Neural progenitor cell (in vitro differentiated cells): ENCODE results near the gene PPP2R5C. TPM values are rescaled to one million over a fixed set of nuclear protein-coding genes. Genes with fewer than 3 reads are reported as not detected.

Experiments
- DNase-seq: peaks from one replicate; pipeline ENCODE4 v3.0.0-alpha.2; 2016; ENCODE audit warnings: low spot score
- H2AFZ ChIP-seq: fragments of 200-600 bp; sonication (generic); replicated peaks from 2 replicates; pipeline ENCODE4 v1.6.1; 2016; ENCODE audit warnings: antibody characterized with exemption
- H3F3A ChIP-seq: fragments of 200-600 bp; sonication (generic); 2 replicates; pipeline ENCODE4 v1.6.1; 2016; ENCODE audit warnings: antibody characterized with exemption, low read depth
- H3K27ac ChIP-seq: fragments of 200-600 bp; sonication (generic); 2 replicates; pipeline ENCODE4 v1.5.1; 2016; ENCODE audit warnings: mild to moderate bottlenecking
- H3K27me3 ChIP-seq: fragments of 200-600 bp; sonication (generic); 2 replicates; pipeline ENCODE4 v1.6.1; 2016; ENCODE audit warnings: mild to moderate bottlenecking, moderate library complexity
- H3K36me3 ChIP-seq: fragments of 200-600 bp; sonication (generic); 2 replicates; pipeline ENCODE4 v1.5.1; 2016
- H3K4me1 ChIP-seq: fragments of 200-600 bp; sonication (generic); 2 replicates; pipeline ENCODE4 v1.6.1; 2016; ENCODE audit warnings: mixed run types
- H3K4me2 ChIP-seq: fragments of 200-600 bp; sonication (generic); 2 replicates; pipeline ENCODE4 v1.6.1; 2016
- H3K4me3 ChIP-seq: fragments of 200-600 bp; sonication (generic); 2 replicates; pipeline ENCODE4 v1.5.1; 2016
- H3K79me2 ChIP-seq: fragments of 200-600 bp; sonication (generic); 2 replicates; pipeline ENCODE4 v1.6.1; 2016; ENCODE audit warnings: low read depth
- H3K9ac ChIP-seq: fragments of 200-600 bp; sonication (generic); 2 replicates; pipeline ENCODE4 v1.6.1; 2016
- H3K9me3 ChIP-seq: fragments of 200-600 bp; sonication (generic); 2 replicates; pipeline ENCODE4 v1.5.1; 2016; ENCODE audit warnings: low read depth
- H4K20me1 ChIP-seq: fragments of 200-600 bp; sonication (generic); 2 replicates; pipeline ENCODE4 v1.6.1; 2016; ENCODE audit warnings: low read depth
- H3K27ac Mint-ChIP-seq: 3 replicates; pipeline ENCODE4 v1.8.0; 2021; ENCODE audit warnings: mixed read lengths
- H3K27me3 Mint-ChIP-seq: 2 replicates; pipeline ENCODE4 v1.8.0; 2022; ENCODE audit warnings: low read depth, mild to moderate bottlenecking, inconsistent platforms, moderate library complexity, mixed read lengths; ENCODE audit not compliant: insufficient read depth
- H3K36me3 Mint-ChIP-seq: 3 replicates; pipeline ENCODE4 v1.8.0; 2021; ENCODE audit warnings: mixed read lengths
- H3K4me1 Mint-ChIP-seq: 3 replicates; pipeline ENCODE4 v1.8.0; 2021; ENCODE audit warnings: mixed read lengths
- H3K4me3 Mint-ChIP-seq: 3 replicates; pipeline ENCODE4 v1.8.0; 2021; ENCODE audit warnings: mild to moderate bottlenecking, moderate library complexity, mixed read lengths
- H3K9me3 Mint-ChIP-seq: 3 replicates; pipeline ENCODE4 v1.8.0; 2020; ENCODE audit warnings: mixed read lengths
- EZH2 ChIP-seq: fragments of 200-600 bp; sonication (generic); IDR thresholded peaks from 2 replicates; pipeline ENCODE4 v1.6.1; 2017; ENCODE audit warnings: antibody characterized with exemption, mild to moderate bottlenecking, moderate library complexity
- EZH2phosphoT487 ChIP-seq: fragments of 200-600 bp; sonication (generic); IDR thresholded peaks from 2 replicates; pipeline ENCODE4 v1.6.1; 2017; ENCODE audit warnings: antibody characterized with exemption
- total RNA-seq: library from RNA; depleted of rRNA; stranded (reverse); fragments of >200 nt; gene quantifications from 2 replicates; pipeline ENCODE4 v1.2.3, GENCODE V29; 2015; ENCODE audit warnings: low replicate concordance
- TF ChIP-seq, protein P1 (sequence below): fragments of 200-600 bp; sonication (generic); IDR thresholded peaks from 2 replicates; pipeline ENCODE4 v1.5.1; 2017; ENCODE audit warnings: antibody characterized with exemption, mild to moderate bottlenecking

The PPP2R5C gene
- total RNA-seq, 1 donor from 2014 or later, result 183 TPM

DNA sequence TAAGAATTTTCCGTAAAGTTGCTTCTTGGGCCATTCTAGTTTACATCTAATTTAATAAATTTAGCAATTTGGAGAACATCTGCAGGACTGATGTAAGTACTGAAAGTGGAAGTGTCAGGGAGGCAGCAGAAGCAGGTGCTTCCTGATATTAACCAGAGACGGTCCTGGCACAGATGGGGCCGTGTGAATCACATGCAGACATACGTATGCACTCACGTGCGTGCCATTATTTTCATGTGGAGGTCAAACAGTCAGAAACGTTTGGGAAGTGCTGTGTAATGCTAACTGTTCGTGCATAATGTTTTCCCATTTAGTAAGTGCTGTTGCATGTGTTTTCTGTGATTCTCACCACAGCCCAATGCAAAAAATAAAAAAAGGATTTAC, 115.0 kb downstream of the PPP2R5C start:
- Mint-ChIP-seq H3K4me1 (peaks cover 16% of the 10 kb centered on the region), H3K27ac (no peak overlapping the region)

DNA sequence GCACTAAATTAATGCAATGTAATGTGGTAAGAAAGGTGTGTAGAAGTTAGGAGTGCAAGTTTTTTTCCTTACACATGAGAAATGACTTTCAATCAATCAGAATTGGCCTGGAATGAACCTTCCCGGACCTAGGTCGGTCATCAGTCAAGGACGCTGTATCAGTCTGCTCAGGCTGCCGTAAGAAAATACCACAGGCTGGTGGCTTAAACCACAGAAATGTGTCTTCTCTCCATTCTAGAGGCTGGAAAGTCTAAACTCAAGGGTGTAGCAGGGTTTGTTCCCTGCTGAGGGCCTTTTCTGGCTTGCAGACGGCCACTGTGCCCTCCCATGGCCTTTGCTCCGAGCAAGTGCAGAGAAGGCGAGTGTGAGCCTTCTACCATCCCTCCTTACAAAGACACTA, 116.3 kb downstream of the PPP2R5C start:
- Histone ChIP-seq H3K27me3 (no peaks in the 10 kb centered on the region), H3K4me1 (no peaks in the 10 kb centered on the region), H3K36me3 (no peaks in the 10 kb centered on the region), H3K4me2 (no peak overlapping the region), H3K9ac (no peak overlapping the region), H3K27ac (no peak overlapping the region), H3K79me2 (peaks cover 44% of the 10 kb centered on the region), H2AFZ (no peak overlapping the region), H3K4me3 (no peak overlapping the region), H4K20me1 (peaks cover 48% of the 10 kb centered on the region), H3K9me3 (no peaks in the 10 kb centered on the region), H3F3A (peaks cover 3% of the 10 kb centered on the region)
- Mint-ChIP-seq H3K4me1 (peaks cover 16% of the 10 kb centered on the region), H3K27ac (no peak overlapping the region), H3K9me3 (no peaks in the 10 kb centered on the region), H3K4me3 (no peak overlapping the region), H3K36me3 (peaks cover 10% of the 10 kb centered on the region), H3K27me3 (peaks cover 4% of the 10 kb centered on the region)
- TF ChIP-seq EZH2phosphoT487 (no peak), EZH2 (no peak)
- TF ChIP-seq, protein P1, sequence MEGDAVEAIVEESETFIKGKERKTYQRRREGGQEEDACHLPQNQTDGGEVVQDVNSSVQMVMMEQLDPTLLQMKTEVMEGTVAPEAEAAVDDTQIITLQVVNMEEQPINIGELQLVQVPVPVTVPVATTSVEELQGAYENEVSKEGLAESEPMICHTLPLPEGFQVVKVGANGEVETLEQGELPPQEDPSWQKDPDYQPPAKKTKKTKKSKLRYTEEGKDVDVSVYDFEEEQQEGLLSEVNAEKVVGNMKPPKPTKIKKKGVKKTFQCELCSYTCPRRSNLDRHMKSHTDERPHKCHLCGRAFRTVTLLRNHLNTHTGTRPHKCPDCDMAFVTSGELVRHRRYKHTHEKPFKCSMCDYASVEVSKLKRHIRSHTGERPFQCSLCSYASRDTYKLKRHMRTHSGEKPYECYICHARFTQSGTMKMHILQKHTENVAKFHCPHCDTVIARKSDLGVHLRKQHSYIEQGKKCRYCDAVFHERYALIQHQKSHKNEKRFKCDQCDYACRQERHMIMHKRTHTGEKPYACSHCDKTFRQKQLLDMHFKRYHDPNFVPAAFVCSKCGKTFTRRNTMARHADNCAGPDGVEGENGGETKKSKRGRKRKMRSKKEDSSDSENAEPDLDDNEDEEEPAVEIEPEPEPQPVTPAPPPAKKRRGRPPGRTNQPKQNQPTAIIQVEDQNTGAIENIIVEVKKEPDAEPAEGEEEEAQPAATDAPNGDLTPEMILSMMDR, result no peak
- DNase-seq, result no peak

More for the DNA sequence above, 115.0 kb downstream of the PPP2R5C start:
- Histone ChIP-seq H3K9ac (no peak overlapping the region), H2AFZ (no peak overlapping the region), H3K9me3 (no peaks in the 10 kb centered on the region), H3K27ac (no peak overlapping the region), H3K4me2 (no peak overlapping the region), H3K4me1 (no peaks in the 10 kb centered on the region), H3K79me2 (peaks cover 57% of the 10 kb centered on the region), H3K27me3 (no peaks in the 10 kb centered on the region), H3F3A (peaks cover 3% of the 10 kb centered on the region), H3K4me3 (no peak overlapping the region), H3K36me3 (no peaks in the 10 kb centered on the region), H4K20me1 (peaks cover 54% of the 10 kb centered on the region)
- peaks cover 4% of the 10 kb centered on the region for H3K27me3 Mint-ChIP-seq
- H3K4me3 Mint-ChIP-seq, result no peak overlapping the region
- no peak for DNase-seq
- peaks cover 4% of the 10 kb centered on the region for H3K36me3 Mint-ChIP-seq
- no peaks in the 10 kb centered on the region for H3K9me3 Mint-ChIP-seq
- TF ChIP-seq EZH2phosphoT487, result no peak
- TF ChIP-seq, protein P1, result no peak
- TF ChIP-seq EZH2, result no peak

DNA sequence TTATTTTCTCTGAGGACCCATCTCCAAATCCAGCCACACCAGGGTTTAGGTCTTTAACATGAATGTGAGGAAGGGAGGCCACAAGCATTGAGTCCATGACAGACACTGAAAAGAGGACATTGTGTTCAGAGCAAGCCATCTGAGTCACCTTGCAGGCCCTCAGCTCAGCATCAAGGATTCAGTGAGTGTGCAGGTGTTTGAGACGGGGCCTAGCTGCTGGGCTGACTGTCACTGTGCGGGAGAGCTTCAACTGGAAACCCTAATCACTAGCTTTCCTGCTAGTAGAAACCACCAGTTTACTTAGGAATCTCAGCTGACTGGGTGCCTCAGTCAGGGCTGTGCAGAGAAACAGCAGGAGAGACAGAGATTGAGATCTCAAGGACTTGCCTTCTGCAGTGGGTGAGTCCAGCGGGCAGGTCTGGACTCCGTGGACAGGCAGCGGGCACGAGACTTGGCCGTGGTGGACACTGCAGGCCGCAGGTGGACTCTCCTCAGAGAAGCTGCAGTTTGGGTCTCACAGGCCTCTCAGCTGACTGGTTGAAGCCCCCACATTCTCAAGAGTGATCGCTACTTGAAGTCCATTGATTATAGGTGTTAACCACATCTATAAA, 116.8 kb downstream of the PPP2R5C start:
- Histone ChIP-seq H2AFZ (no peak overlapping the region), H4K20me1 (peaks cover 46% of the 10 kb centered on the region), H3K27ac (no peak overlapping the region), H3K4me3 (no peak overlapping the region), H3F3A (peaks cover 3% of the 10 kb centered on the region), H3K9ac (no peak overlapping the region), H3K9me3 (no peaks in the 10 kb centered on the region), H3K36me3 (no peaks in the 10 kb centered on the region), H3K79me2 (peaks cover 39% of the 10 kb centered on the region), H3K4me2 (no peak overlapping the region), H3K27me3 (no peaks in the 10 kb centered on the region), H3K4me1 (no peaks in the 10 kb centered on the region)
- no peaks in the 10 kb centered on the region for H3K9me3 Mint-ChIP-seq
- H3K27me3 Mint-ChIP-seq, result peaks cover 4% of the 10 kb centered on the region
- H3K4me1 Mint-ChIP-seq, result peaks cover 16% of the 10 kb centered on the region
- no peak overlapping the region for H3K27ac Mint-ChIP-seq
- DNase-seq, result no peak
- peaks cover 15% of the 10 kb centered on the region for H3K36me3 Mint-ChIP-seq
- no peak for TF ChIP-seq EZH2phosphoT487
- TF ChIP-seq, protein P1, result no peak
- no peak for TF ChIP-seq EZH2
- H3K4me3 Mint-ChIP-seq, result no peak overlapping the region
